ENCODE measurements around the gene NHLH1. TPM values are rescaled to one million over a fixed set of nuclear protein-coding genes. Genes with fewer than 3 reads are reported as not detected.
A peak's percentile ranks its signal among the peaks of the same experiment; 100 is the strongest.

NHLH1 gene
- total RNA-seq, 1 donor from 2014 or later = 2.2 TPM

- Mint-ChIP-seq H3K4me1 (ENCODE audit: unreplicated experiment) (peaks cover 31% of the 10 kb centered on the region), H3K9me3 (no peaks in the 10 kb centered on the region), H3K27me3 (no peaks in the 10 kb centered on the region), H3K36me3 (peaks cover 17% of the 10 kb centered on the region), H3K4me3 (no peak overlapping the region), H3K27ac (no peak overlapping the region)
- no peak for DNase-seq (ENCODE audit: extremely low spot score, unreplicated experiment)
- no peak for TF ChIP-seq CTCF (conservative IDR thresholded peaks at IDR 0.05)
Observed at GRCh38 chr1:160415696-160416290, 48.9 kb downstream of the NHLH1 start.

GRCh38 chr1:160416369-160416768, 49.5 kb downstream of the NHLH1 start:
- H3K9me3 Mint-ChIP-seq = no peaks in the 10 kb centered on the region
- no peak overlapping the region for H3K27ac Mint-ChIP-seq
- peak; percentile 58 for TF ChIP-seq CTCF (conservative IDR thresholded peaks at IDR 0.05)
- DNase-seq (ENCODE audit: extremely low spot score, unreplicated experiment) = no peak
- H3K36me3 Mint-ChIP-seq = peaks cover 22% of the 10 kb centered on the region
- H3K4me3 Mint-ChIP-seq = no peak overlapping the region
- no peaks in the 10 kb centered on the region for H3K27me3 Mint-ChIP-seq
- H3K4me1 Mint-ChIP-seq (ENCODE audit: unreplicated experiment) = peaks cover 26% of the 10 kb centered on the region

GRCh38 chr1:160418483-160418882, 51.6 kb downstream of the NHLH1 start:
- H3K4me1 Mint-ChIP-seq (ENCODE audit: unreplicated experiment) = peaks cover 16% of the 10 kb centered on the region
- no peak overlapping the region for H3K4me3 Mint-ChIP-seq
- no peak overlapping the region for H3K27ac Mint-ChIP-seq
- H3K9me3 Mint-ChIP-seq = no peaks in the 10 kb centered on the region
- no peak for DNase-seq (ENCODE audit: extremely low spot score, unreplicated experiment)
- no peaks in the 10 kb centered on the region for H3K27me3 Mint-ChIP-seq
- H3K36me3 Mint-ChIP-seq = peaks cover 35% of the 10 kb centered on the region
- no peak for TF ChIP-seq CTCF (conservative IDR thresholded peaks at IDR 0.05)

- peaks cover 8% of the 10 kb centered on the region for H3K4me1 Mint-ChIP-seq (ENCODE audit: unreplicated experiment)
- DNase-seq (ENCODE audit: extremely low spot score, unreplicated experiment) = no peak
- peaks cover 32% of the 10 kb centered on the region for H3K36me3 Mint-ChIP-seq
- H3K27me3 Mint-ChIP-seq = no peaks in the 10 kb centered on the region
- no peak overlapping the region for H3K4me3 Mint-ChIP-seq
- H3K9me3 Mint-ChIP-seq = no peaks in the 10 kb centered on the region
- no peak for TF ChIP-seq CTCF (conservative IDR thresholded peaks at IDR 0.05)
- no peak overlapping the region for H3K27ac Mint-ChIP-seq
Observed at GRCh38 chr1:160419150-160419837, 52.4 kb downstream of the NHLH1 start.

- Mint-ChIP-seq H3K9me3 (no peaks in the 10 kb centered on the region), H3K36me3 (peaks cover 36% of the 10 kb centered on the region), H3K4me3 (no peak overlapping the region), H3K4me1 (ENCODE audit: unreplicated experiment) (peaks cover 3% of the 10 kb centered on the region), H3K27me3 (no peaks in the 10 kb centered on the region), H3K27ac (no peak overlapping the region)
- no peak for DNase-seq (ENCODE audit: extremely low spot score, unreplicated experiment)
- TF ChIP-seq CTCF (conservative IDR thresholded peaks at IDR 0.05) = no peak
Observed at GRCh38 chr1:160419838-160420169, 52.9 kb downstream of the NHLH1 start.

All from type B pancreatic cell (in vitro differentiated cells).